ENCODE data around the gene TPK1. TPM values are rescaled to one million over a fixed set of nuclear protein-coding genes. Genes with fewer than 3 reads are reported as not detected.

The TPK1 gene
- total and polyA plus RNA-seq, 2 of the 13 experiments (the other 11 are each of a cell fraction or from before 2014, with no cell fraction given): 1.0 to 1.2 TPM

DNA sequence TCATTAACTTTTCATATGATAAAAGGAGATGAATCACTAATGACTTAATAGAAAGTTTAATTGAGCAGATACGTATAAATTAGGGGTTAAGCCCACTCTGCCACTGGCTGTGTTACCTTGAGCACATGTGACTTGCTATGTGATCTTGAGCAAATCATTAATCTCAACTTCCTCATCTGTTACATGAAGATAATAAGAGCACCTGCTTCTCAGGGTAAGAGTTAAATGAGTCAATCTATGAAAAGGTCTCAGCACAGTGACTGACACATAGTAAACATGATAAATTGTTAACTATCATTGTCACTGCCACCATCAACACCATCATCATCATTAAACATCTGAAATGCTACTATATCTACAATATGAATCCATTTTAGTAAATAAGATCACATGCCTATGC, 110.8 kb downstream of the TPK1 start:
- Histone ChIP-seq H3K4me1 (ENCODE audit: insufficient read depth, low read length) (no peaks in the 10 kb centered on the region), H3K9ac (ENCODE audit: insufficient read depth, low read depth, low read length) (no peak overlapping the region), H2AFZ (ENCODE audit: low read length) (no peak overlapping the region), H3K27me3 (ENCODE audit: control insufficient read depth in 1 of 2, insufficient read depth in 2 of 2, low read length in 2 of 2) (no peaks in the 10 kb centered on the region), H4K20me1 (ENCODE audit: insufficient read depth, low read length) (no peaks in the 10 kb centered on the region), H3K9me3 (ENCODE audit: low read length) (peaks cover 4% of the 10 kb centered on the region), H3K36me3 (replicated peaks in 1 of 2; ENCODE audit: control insufficient read depth in 1 of 2, insufficient read depth in 2 of 2, low read length in 2 of 2) (no peaks in the 10 kb centered on the region), H3K4me3 (replicated peaks in 1 of 3; ENCODE audit: insufficient read depth in 1 of 3, low read depth in 2 of 3, low read length in 3 of 3) (no peak overlapping the region), H3K79me2 (ENCODE audit: insufficient read depth, low read length) (no peaks in the 10 kb centered on the region), H3K27ac (ENCODE audit: extremely low read length, insufficient read depth, low read length) (no peak overlapping the region), H3K4me2 (ENCODE audit: low read depth, low read length) (no peak overlapping the region)
- POLR2A ChIA-PET: no interaction called here
- DNase-seq (ENCODE audit: low spot score): no peak
- CTCF ChIA-PET (ENCODE audit: low intra/inter-chr PET ratio, low total read pairs): no interaction called here
- WGBS (ENCODE audit: low lambda C conversion rate): 20% methylated on average over 1 of the region's 1 CpG
- FAIRE-seq: no peak
- in situ Hi-C loops (cut with HindIII; ENCODE audit: extremely low pct_ligation_motif_present, low pct_unique_long_range_greater_than_20kb): no loop called here
- BruUV-seq (replicated peaks): no TSS peak
- intact Hi-C loops (cut with micrococcal nuclease; ENCODE audit: unreplicated experiment): no loop called here
- TF ChIP-seq ZNF232 (CRISPR knock-in tag; IDR thresholded peaks at IDR 0.05; ENCODE audit: borderline replicate concordance) (no peak), GATAD2A (CRISPR knock-in tag; IDR thresholded peaks at IDR 0.05) (no peak), RBAK (CRISPR knock-in tag; IDR thresholded peaks at IDR 0.05) (no peak), ZNF251 (CRISPR knock-in tag; IDR thresholded peaks at IDR 0.05) (no peak), ZNF3 (CRISPR knock-in tag; IDR thresholded peaks at IDR 0.05) (no peak), KDM1A (CRISPR knock-in tag; IDR thresholded peaks at IDR 0.05) (no peak), NR2F6 (IDR thresholded peaks at IDR 0.05) (no peak), NR2F6 (CRISPR knock-in tag; IDR thresholded peaks at IDR 0.05) (no peak), SAP130 (CRISPR knock-in tag; IDR thresholded peaks at IDR 0.05; ENCODE audit: low read depth) (no peak)
- no peak for ATAC-seq

DNA sequence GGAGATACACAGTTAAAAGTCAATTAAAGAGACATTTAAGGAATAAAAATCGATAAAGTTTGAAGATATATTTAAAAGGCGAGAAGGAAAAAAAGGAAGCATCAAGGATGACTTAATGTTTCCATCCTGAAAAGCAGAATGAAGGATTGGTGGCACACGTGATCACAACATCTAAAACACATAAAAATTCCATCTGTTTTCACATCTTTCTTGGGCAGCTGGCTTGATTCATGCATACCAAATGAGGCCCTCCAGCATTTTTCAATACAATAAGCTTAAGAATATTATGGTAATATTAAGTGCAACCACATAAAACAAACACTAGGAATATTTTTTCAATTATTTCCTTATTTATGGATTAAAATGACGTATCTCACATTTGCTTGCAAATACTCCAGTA, 112.6 kb downstream of the TPK1 start:
- Histone ChIP-seq H3K27ac (ENCODE audit: extremely low read length, insufficient read depth, low read length) (no peak overlapping the region), H3K4me2 (ENCODE audit: low read depth, low read length) (no peak overlapping the region), H4K20me1 (ENCODE audit: insufficient read depth, low read length) (no peaks in the 10 kb centered on the region), H3K4me3 (replicated peaks in 1 of 3; ENCODE audit: insufficient read depth in 1 of 3, low read depth in 2 of 3, low read length in 3 of 3) (no peak overlapping the region), H3K4me1 (ENCODE audit: insufficient read depth, low read length) (no peaks in the 10 kb centered on the region), H3K79me2 (ENCODE audit: insufficient read depth, low read length) (no peaks in the 10 kb centered on the region), H3K9me3 (ENCODE audit: low read length) (0 out of 2 replicates have a peak, but pooled peaks cover under 1% of the 10 kb centered on the region), H3K36me3 (replicated peaks in 1 of 2; ENCODE audit: control insufficient read depth in 1 of 2, insufficient read depth in 2 of 2, low read length in 2 of 2) (no peaks in the 10 kb centered on the region), H3K9ac (ENCODE audit: insufficient read depth, low read depth, low read length) (no peak overlapping the region), H3K27me3 (ENCODE audit: control insufficient read depth in 1 of 2, insufficient read depth in 2 of 2, low read length in 2 of 2) (no peaks in the 10 kb centered on the region), H2AFZ (ENCODE audit: low read length) (no peak overlapping the region)
- FAIRE-seq: no peak
- WGBS (ENCODE audit: low lambda C conversion rate): 5% methylated on average over 4 of the region's 4 CpGs
- ChIA-PET CTCF (ENCODE audit: low intra/inter-chr PET ratio, low total read pairs) (no interaction called here), POLR2A (no interaction called here)
- no peak for ATAC-seq
- in situ Hi-C loops (cut with HindIII; ENCODE audit: extremely low pct_ligation_motif_present, low pct_unique_long_range_greater_than_20kb): no loop called here
- BruUV-seq (replicated peaks): no TSS peak
- no peak for DNase-seq (ENCODE audit: low spot score)
- intact Hi-C loops (cut with micrococcal nuclease; ENCODE audit: unreplicated experiment): no loop called here
- TF ChIP-seq ZNF441 (CRISPR knock-in tag; IDR thresholded peaks at IDR 0.05; ENCODE audit: borderline replicate concordance): no peak
- no peak for TF ChIP-seq ZNF350 (CRISPR knock-in tag; IDR thresholded peaks at IDR 0.05; ENCODE audit: borderline replicate concordance, low read depth)
- TF ChIP-seq PAWR (CRISPR knock-in tag; IDR thresholded peaks at IDR 0.05; ENCODE audit: borderline replicate concordance): no peak
- no peak for TF ChIP-seq ARNTL (CRISPR knock-in tag; IDR thresholded peaks at IDR 0.05)
- no peak for TF ChIP-seq ZNF382 (CRISPR knock-in tag; IDR thresholded peaks at IDR 0.05; ENCODE audit: borderline replicate concordance)
- TF ChIP-seq POLR2G (IDR thresholded peaks at IDR 0.05; ENCODE audit: low read depth, low read length): no peak
- TF ChIP-seq FOXC1 (CRISPR knock-in tag; IDR thresholded peaks at IDR 0.05; ENCODE audit: borderline replicate concordance): no peak
- no peak for TF ChIP-seq GABPA (IDR thresholded peaks at IDR 0.05; ENCODE audit: low read depth, low read length)
- TF ChIP-seq GABPA (CRISPR knock-in tag; IDR thresholded peaks at IDR 0.05; ENCODE audit: low read depth): no peak
- no peak for TF ChIP-seq ZNF788 (CRISPR knock-in tag; IDR thresholded peaks at IDR 0.05; ENCODE audit: borderline replicate concordance)
- no peak for TF ChIP-seq FOXA3 (CRISPR knock-in tag; IDR thresholded peaks at IDR 0.05)
- TF ChIP-seq TBX2 (CRISPR knock-in tag; IDR thresholded peaks at IDR 0.05; ENCODE audit: borderline replicate concordance): no peak

All from HepG2 (cell line).